Middle frontal gyrus (tissue), 1 donor: ENCODE data around the gene GARIN5B.

Experiments used
- DNase-seq: peaks from one replicate; pipeline ENCODE4 v3.0.0-alpha.2; 2015; ENCODE audit warnings: low spot score; ENCODE audit errors: extremely low spot score

GARIN5B gene

GRCh38 chr19:55389386-55390317 is 26.6 kb upstream of the GARIN5B start:
- no peak for DNase-seq

DNA sequence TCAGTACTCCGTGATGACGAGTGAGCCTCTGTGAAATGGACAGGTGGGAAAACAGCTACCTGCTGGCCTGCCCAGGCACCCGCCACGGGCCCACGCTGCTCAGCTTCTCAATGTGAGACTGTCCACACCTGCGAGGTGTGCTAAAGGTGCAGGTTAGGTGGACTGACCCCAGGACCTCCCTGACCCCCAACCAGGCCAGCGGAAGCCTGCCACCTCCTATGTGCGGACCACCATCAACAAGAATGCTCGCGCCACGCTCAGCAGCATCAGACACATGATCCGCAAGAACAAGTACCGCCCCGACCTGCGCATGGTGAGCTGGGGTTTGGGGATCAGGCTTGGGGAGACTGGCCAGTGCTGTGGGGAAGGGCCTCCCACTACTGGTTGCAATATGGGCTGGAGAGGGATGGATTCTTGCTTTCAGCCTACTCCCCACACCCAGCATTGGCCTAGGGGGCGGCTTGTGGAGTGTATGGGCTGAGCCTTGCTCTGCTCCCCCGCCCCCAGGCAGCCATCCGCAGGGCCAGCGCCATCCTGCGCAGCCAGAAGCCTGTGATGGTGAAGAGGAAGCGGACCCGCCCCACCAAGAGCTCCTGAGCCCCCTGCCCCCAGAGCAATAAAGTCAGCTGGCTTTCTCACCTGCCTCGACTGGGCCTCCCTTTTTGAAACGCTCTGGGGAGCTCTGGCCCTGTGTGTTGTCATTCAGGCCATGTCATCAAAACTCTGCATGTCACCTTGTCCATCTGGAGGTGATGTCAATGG is 24.9 kb upstream of the GARIN5B start:
- DNase-seq: no peak

DNA sequence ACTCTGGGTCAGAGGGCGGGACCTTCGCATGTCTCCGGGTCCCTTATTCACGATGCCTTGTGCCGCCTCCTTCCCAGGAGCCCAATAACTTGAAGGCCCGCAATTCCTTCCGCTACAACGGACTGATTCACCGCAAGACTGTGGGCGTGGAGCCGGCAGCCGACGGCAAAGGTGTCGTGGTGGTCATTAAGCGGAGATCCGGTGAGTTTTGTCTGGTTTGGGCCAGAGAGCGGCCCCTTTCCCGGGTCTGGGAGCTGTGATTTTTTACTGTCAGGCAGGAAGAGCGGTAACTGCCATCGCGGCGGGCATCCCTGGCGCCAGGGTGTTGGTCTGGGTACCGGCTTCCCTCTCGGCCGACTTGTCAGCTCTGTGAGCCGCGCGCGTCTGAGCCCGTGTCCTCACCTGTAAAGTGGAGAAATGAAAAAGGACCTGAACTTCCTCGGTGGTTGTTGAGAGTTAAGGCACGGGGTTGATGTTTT is 23.5 kb upstream of the GARIN5B start:
- no peak for DNase-seq

DNA sequence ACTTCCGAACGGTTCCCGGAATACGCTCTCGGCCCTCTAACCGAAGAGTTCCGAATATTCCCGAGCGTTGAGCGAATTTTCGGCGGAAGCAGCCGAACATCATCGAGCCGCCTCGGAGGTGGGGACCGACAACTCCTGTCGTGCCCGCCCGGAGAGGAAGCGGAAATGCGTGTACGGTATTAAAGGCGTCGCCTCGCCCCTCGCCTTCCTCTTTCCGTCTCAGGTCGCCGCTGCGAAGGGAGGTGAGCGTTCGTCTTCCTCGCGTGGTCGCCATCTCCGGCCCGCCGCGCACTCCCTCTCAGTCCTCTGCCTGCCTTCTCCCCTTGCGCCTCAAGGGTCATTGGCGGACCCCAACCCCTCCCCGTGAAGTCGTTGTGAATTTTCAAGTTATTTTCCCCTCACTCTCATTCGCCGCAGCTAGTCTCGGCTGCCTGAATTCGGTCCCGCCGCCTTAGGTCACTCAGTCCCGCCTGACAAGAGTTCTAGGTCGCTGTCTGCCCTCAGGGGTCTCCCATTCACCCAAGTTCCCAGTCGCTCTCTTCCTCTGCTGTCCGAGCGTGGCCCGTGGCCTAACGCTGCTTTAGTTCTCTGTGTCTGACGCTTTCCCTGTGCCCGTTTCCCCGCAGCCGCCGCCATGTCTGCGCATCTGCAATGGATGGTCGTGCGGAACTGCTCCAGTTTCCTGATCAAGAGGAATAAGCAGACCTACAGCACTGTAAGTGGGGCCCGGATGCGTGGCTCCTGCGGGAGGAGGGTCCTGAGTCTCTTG is 22.8 kb upstream of the GARIN5B start, which contains the start of gene RPL28:
Gene RPL28, plus strand, starts transcription at position 209 of the 769 bp plus-strand sequence. Its CDS starts 426 bp downstream, at position 635.
- DNase-seq: peak; percentile 99

DNA sequence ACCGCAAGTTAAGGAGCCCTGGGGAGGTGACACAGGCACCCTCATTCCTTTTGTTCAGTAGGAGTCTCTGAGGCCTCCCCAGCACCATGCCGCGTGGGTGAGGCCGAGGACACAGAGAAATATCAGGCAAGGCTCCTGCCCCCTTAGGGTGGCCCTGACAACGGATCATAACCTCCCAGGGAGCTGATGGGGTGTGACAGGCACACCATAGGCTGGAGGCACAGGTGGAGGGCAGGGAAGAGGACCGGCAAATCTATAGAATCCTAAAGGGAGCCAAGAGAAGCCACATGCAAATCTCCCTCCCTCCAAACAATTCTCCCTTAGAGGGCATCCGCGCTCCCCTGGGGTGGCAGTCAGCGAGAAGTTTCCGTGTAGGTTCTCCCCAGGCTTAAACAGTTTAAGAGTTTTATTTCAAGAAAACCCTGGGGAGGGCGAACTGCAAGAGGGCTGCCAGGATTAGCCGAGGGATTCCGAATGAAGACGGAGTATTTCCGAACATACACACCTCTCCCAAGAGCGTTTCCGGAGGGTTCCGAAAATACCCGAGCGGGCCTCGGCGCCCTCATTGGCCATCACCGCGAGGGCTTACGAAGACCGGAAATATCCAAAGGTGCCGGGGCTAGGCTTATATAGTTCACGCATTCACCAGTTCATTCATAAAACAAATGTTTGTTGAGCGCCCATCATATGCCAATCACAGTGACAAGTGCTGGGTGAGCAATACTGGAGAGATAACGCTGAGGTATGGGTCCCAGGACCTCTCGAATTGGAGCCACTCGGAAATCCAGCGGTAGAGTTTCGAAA is 22.1 kb upstream of the GARIN5B start:
- DNase-seq: peak; percentile 91

- no peak for DNase-seq
Observed at GRCh38 chr19:55384131-55384919, 21.3 kb upstream of the GARIN5B start, which contains the start of gene TMEM238. TSS of gene TMEM238 (minus strand) at chr19:55384292. CDS start at chr19:55384259, 33 bp downstream.

DNA sequence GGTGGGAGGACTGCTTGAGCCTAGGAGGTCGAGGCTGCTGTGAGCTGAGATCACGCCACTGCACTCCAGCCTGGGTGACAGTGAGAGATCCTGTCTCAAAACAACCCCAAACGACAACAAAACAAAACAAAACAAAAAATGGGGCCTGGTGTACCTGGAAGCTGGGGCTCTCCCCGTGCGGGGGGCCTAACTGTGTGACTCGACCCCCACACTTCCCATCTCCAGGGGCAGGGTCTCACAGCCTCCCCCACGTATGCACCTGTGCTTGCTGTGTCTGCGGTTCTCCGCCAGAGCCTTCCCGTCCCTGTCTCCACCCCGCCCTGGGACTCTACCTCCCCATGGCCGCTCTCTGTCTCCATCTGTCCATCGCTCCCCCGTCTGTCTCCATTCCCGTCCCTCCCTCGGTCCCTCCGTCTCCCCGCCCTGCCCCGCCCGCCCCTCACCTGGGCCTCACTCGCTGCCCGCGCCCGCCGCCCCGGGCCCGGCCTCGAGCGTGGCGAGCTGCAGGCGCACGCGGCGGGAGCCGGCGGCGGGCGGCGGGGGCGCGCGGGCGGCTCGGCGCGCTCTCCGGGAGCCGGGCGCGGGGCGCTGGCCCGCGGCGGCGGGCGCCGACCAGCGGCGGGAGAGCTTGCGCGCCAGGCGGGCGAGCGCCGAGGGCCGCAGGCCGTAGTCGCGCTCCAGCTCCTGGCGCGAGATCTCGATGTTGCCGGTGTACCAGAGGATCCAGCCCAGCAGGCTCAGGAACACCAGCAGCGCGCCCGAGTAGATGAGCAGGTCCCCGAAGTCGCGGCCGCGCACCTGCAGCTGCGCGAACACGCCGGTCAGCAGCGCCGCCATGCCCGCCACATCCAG is 20.4 kb upstream of the GARIN5B start:
- DNase-seq: no peak

DNA sequence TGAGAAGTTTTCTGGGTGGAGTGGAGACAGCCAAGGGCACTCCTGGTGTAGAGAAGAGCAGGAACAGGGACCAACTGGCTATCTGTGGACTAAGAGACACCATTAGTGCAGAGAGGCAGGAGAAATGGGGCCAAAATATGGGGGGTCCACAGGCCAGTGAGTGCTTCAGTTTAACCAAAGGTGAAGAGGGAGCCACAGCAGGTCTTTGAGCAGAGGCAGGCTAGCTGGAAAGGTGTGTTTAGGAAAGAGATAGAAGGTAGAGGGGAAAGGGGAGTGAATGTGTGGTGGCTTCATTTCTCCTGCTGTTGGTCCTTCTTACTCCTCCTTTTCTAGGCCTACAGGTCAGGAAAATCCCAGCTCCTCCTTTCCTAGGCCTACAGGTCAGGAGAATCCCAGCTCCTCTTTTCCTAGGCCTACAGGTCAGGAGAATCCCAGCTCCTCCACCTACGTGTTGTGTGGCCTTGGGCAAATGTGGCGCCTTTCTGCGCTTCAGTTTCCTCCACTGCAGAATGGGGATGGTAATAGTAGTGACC is 19.5 kb upstream of the GARIN5B start:
- DNase-seq: no peak

- no peak for DNase-seq
Observed at GRCh38 chr19:55382013-55382412, 19.0 kb upstream of the GARIN5B start.

DNA sequence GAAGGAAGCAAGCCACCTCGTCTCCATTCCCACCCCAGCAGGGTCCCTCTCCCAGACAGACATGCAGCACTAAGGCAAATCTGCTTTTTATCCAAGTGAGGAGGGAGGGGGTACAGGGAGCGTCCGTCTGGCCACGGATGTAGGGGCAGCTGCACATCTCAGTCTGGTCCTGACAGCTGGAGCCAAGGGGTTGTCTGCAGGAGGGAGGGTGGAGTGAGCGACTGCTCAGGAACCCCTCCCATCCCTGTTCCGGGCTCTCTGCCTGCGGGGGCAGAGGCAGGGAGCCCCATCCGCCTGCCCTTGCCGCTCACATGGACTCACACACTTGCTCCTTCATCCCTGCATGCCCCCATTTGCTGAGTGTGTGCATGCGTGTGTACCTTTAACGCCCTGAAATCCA is 16.1 kb upstream of the GARIN5B start:
- no peak for DNase-seq

GRCh38 chr19:55377356-55378131 is 14.5 kb upstream of the GARIN5B start:
- no peak for DNase-seq

GRCh38 chr19:55376241-55376933 is 13.3 kb upstream of the GARIN5B start, which contains the start of gene TMEM190:
TSS of gene TMEM190 (plus strand) at chr19:55376826. CDS start at chr19:55376854, 28 bp downstream.
- DNase-seq: no peak

DNA sequence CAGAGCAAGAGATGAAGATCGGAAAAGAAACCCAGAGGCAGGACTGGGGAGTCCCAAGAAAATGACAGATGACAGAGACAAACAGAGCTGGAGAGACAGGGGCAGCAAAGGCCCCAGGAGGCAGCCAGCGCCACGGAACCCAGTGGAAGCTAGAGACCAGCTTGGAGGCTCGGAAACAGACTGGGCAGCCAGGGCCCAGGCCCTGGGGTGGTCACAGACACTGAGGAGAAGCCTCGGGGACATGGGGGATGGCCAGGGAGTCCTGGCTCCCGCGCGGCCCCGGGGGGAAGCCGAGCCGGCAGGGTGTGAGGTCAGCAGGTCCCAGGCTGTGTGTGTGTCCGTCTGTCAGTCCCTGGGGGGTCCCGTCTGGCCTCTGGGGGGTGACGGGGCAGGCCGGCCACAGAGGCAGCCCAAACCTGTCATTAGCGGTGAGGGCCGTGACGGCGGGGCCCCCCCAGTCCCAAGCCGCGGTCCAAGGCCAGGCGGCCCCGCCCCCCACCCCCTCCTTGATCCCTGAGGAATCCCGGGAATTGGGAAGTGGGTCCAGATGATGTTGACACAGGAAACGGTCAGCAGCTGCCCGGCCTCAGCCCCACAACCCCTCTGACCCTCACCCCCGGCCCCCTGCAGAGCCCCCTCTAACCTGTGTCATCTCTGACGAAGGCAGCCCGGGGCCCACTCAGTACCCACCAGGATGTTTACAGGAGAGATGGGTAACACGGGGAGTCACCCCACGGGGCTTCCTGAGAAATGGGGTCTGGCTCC is 11.1 kb upstream of the GARIN5B start:
- DNase-seq: no peak

GRCh38 chr19:55373306-55373992 is 10.4 kb upstream of the GARIN5B start:
- no peak for DNase-seq

GRCh38 chr19:55372316-55373081 is 9.4 kb upstream of the GARIN5B start:
- no peak for DNase-seq
